GM19035 (cell line): ENCODE data around the gene GALNT11.
"Not testable (repeated sequence)": the region's sequence is repeated elsewhere in the genome, so short reads cannot be mapped to it uniquely, and the experiment has no call there.

Experiments used
- ATAC-seq: cut with Tn5 transposase; IDR thresholded peaks from one replicate; pipeline ENCODE4 v1.9.1; 2021; ENCODE audit not compliant: unreplicated experiment

The GALNT11 gene

GRCh38 chr7:152074673-152075072, 49.2 kb downstream of the GALNT11 start:
- ATAC-seq, result no peak

GRCh38 chr7:152075379-152075778, 49.9 kb downstream of the GALNT11 start:
- not testable (repeated sequence) for ATAC-seq

- ATAC-seq, result no peak
These were observed 50.9 kb downstream of the GALNT11 start for GRCh38 chr7:152076324-152076821.

- no peak for ATAC-seq
These were observed 51.8 kb downstream of the GALNT11 start for GRCh38 chr7:152076940-152077933.

GRCh38 chr7:152078025-152078424, 52.6 kb downstream of the GALNT11 start:
- ATAC-seq, result no peak

- ATAC-seq, result no peak
These were observed 53.3 kb downstream of the GALNT11 start for GRCh38 chr7:152078786-152079185.

GRCh38 chr7:152081088-152081487, 55.6 kb downstream of the GALNT11 start:
- ATAC-seq, result no peak

GRCh38 chr7:152082073-152082721, 56.7 kb downstream of the GALNT11 start:
- not testable (repeated sequence) for ATAC-seq

GRCh38 chr7:152085131-152085530, 59.7 kb downstream of the GALNT11 start:
- no peak for ATAC-seq

- ATAC-seq, result no peak
These were observed 61.0 kb downstream of the GALNT11 start for GRCh38 chr7:152086513-152086912.

GRCh38 chr7:152089183-152089582, 63.7 kb downstream of the GALNT11 start:
- no peak for ATAC-seq

- ATAC-seq, result no peak
These were observed 65.3 kb downstream of the GALNT11 start for GRCh38 chr7:152090747-152091146.

- ATAC-seq, result no peak
These were observed 68.2 kb downstream of the GALNT11 start for GRCh38 chr7:152093717-152094116.

- ATAC-seq, result no peak
These were observed 70.3 kb downstream of the GALNT11 start for GRCh38 chr7:152095771-152096170.

- no peak for ATAC-seq
These were observed 71.9 kb downstream of the GALNT11 start for GRCh38 chr7:152097330-152097729.

- no peak for ATAC-seq
These were observed 77.6 kb downstream of the GALNT11 start for GRCh38 chr7:152103066-152103465.

GRCh38 chr7:152103691-152104090, 78.2 kb downstream of the GALNT11 start:
- no peak for ATAC-seq

GRCh38 chr7:152105205-152105604, 79.7 kb downstream of the GALNT11 start:
- ATAC-seq, result no peak

GRCh38 chr7:152106990-152107389, 81.5 kb downstream of the GALNT11 start:
- no peak for ATAC-seq

- ATAC-seq, result no peak
These were observed 82.5 kb downstream of the GALNT11 start for GRCh38 chr7:152107945-152108344.

- ATAC-seq, result no peak
These were observed 82.9 kb downstream of the GALNT11 start for GRCh38 chr7:152108359-152108758.

GRCh38 chr7:152112829-152113228, 87.4 kb downstream of the GALNT11 start:
- ATAC-seq, result no peak
